HEK293 (cell line): ENCODE measurements around the gene TRIM24.

Source experiments
- CTCF ChIA-PET: fragments of 350-600 bp; formaldehyde crosslinking; extraction: SDS; loops from one replicate; lab custom pipeline; 2021; ENCODE audit warnings: antibody characterized with exemption; lab: Yijun Ruan, JAX
- POLR2A ChIA-PET: fragments of 300-600 bp; formaldehyde crosslinking; extraction: SDS; loops from one replicate; lab custom pipeline; 2020; ENCODE audit warnings: antibody characterized with exemption, inconsistent platforms; lab: Yijun Ruan, JAX
- H3K27ac ChIP-seq: fragments of 200-500 bp; sonication (Bioruptor generic); 2 replicates; pipeline ENCODE4 v1.5.1; 2014; ENCODE audit warnings: low read depth, low read length, control low read depth, inconsistent platforms; ENCODE audit errors: extremely low read depth
- H3K36me3 ChIP-seq, 2 experiments: fragments of 200-500 bp in 1 of 2; sonication (Bioruptor generic) in 1 of 2; 1 replicate in 1 of 2; 2 replicates in 1 of 2; pipeline ENCODE4 v1.5.1; 2014 to 2017; ENCODE audit warnings: inconsistent platforms in 2 of 2, low read length in 2 of 2; ENCODE audit not compliant: control insufficient read depth in 2 of 2, insufficient read depth in 1 of 2
- H3K4me1 ChIP-seq: fragments of 200-500 bp; sonication (Bioruptor generic); 2 replicates; pipeline ENCODE4 v1.5.1; 2014; ENCODE audit warnings: mild to moderate bottlenecking, low read length, inconsistent platforms; ENCODE audit not compliant: control insufficient read depth, insufficient read depth
- H3K4me3 ChIP-seq: 2 replicates; pipeline ENCODE4 v1.5.1; 2011; ENCODE audit warnings: low read depth, mild to moderate bottlenecking, control low read depth, low read length, moderate library complexity
- H3K9me3 ChIP-seq: fragments of 200-500 bp; sonication (Bioruptor generic); 2 replicates; pipeline ENCODE4 v1.5.1; 2014; ENCODE audit warnings: low read depth, low read length, inconsistent platforms; ENCODE audit not compliant: control insufficient read depth, insufficient read depth
- BCL11A ChIP-seq: fragments of 450-650 bp; formaldehyde crosslinking; IDR thresholded peaks from 2 replicates; pipeline ENCODE4 v1.5.1; 2016; ENCODE audit warnings: low read depth, missing biosample characterization, missing genetic modification characterization
- ELK4 ChIP-seq: IDR thresholded peaks from 2 replicates; pipeline ENCODE4 v1.6.1; 2011; ENCODE audit warnings: mild to moderate bottlenecking, low read depth, low read length, borderline replicate concordance
- GLI2 ChIP-seq: fragments of 450-650 bp; formaldehyde crosslinking; IDR thresholded peaks from 2 replicates; pipeline ENCODE4; 2017; ENCODE audit warnings: missing biosample characterization, missing genetic modification characterization, low read depth, borderline replicate concordance
- IKZF3 ChIP-seq: fragments of 450-650 bp; IDR thresholded peaks from 2 replicates; pipeline ENCODE4 v1.5.0; 2018; ENCODE audit warnings: missing biosample characterization, mild to moderate bottlenecking, missing genetic modification characterization, moderate library complexity
- PBX3 ChIP-seq: sonication (generic); formaldehyde crosslinking; IDR thresholded peaks from 2 replicates; pipeline ENCODE4 v1.8.1; 2022; ENCODE audit warnings: mild to moderate bottlenecking, moderate library complexity, missing genetic modification reagents
- SETDB1 ChIP-seq: IDR thresholded peaks from one replicate; pipeline ENCODE4 v1.6.1; 2017; ENCODE audit warnings: mild to moderate bottlenecking, low read length, moderate library complexity, mixed read lengths; ENCODE audit not compliant: insufficient read length
- ZBTB6 ChIP-seq: fragments of 450-650 bp; formaldehyde crosslinking; IDR thresholded peaks from 2 replicates; pipeline ENCODE4 v1.5.1; 2017; ENCODE audit warnings: missing biosample characterization, missing genetic modification characterization
- ZNF10 ChIP-seq: fragments of 450-650 bp; formaldehyde crosslinking; IDR thresholded peaks from 2 replicates; pipeline ENCODE4 v1.5.1; 2017; ENCODE audit warnings: missing biosample characterization, missing genetic modification characterization
- ZNF112 ChIP-seq: fragments of 450-650 bp; formaldehyde crosslinking; IDR thresholded peaks from 2 replicates; pipeline ENCODE4 v1.5.0; 2017; ENCODE audit warnings: missing biosample characterization, missing genetic modification characterization
- ZNF16 ChIP-seq: fragments of 450-650 bp; formaldehyde crosslinking; IDR thresholded peaks from 2 replicates; pipeline ENCODE4 v1.5.1; 2016; ENCODE audit warnings: low read depth, missing biosample characterization, missing genetic modification characterization
- ZNF184 ChIP-seq: fragments of 450-650 bp; IDR thresholded peaks from 2 replicates; pipeline ENCODE4 v1.5.1; 2018; ENCODE audit warnings: missing biosample characterization, mild to moderate bottlenecking, missing genetic modification characterization
- ZNF202 ChIP-seq: fragments of 450-650 bp; formaldehyde crosslinking; IDR thresholded peaks from 2 replicates; pipeline ENCODE4 v1.5.1; 2016; ENCODE audit warnings: missing biosample characterization, missing genetic modification characterization, borderline replicate concordance
- ZNF248 ChIP-seq: fragments of 450-650 bp; formaldehyde crosslinking; IDR thresholded peaks from 2 replicates; pipeline ENCODE4 v1.5.1; 2017; ENCODE audit warnings: missing biosample characterization, missing genetic modification characterization
- ZNF335 ChIP-seq: fragments of 450-650 bp; formaldehyde crosslinking; conservative IDR thresholded peaks from 2 replicates; pipeline ENCODE4 v1.5.1; 2016; ENCODE audit warnings: missing biosample characterization, missing genetic modification characterization
- ZNF366 ChIP-seq: fragments of 450-650 bp; formaldehyde crosslinking; conservative IDR thresholded peaks from 2 replicates; pipeline ENCODE4 v1.5.1; 2016; ENCODE audit warnings: missing biosample characterization, missing genetic modification characterization
- ZNF433 ChIP-seq: fragments of 450-650 bp; formaldehyde crosslinking; IDR thresholded peaks from 2 replicates; pipeline ENCODE4 v1.5.1; 2016; ENCODE audit warnings: missing biosample characterization, missing genetic modification characterization, low read depth
- ZNF501 ChIP-seq: fragments of 450-650 bp; formaldehyde crosslinking; IDR thresholded peaks from 2 replicates; pipeline ENCODE4 v1.5.1; 2016; ENCODE audit warnings: missing biosample characterization, missing genetic modification characterization
- ZNF623 ChIP-seq: fragments of 450-650 bp; formaldehyde crosslinking; IDR thresholded peaks from 2 replicates; pipeline ENCODE4 v1.5.1; 2016; ENCODE audit warnings: missing biosample characterization, missing genetic modification characterization
- ZNF629 ChIP-seq: fragments of 450-650 bp; formaldehyde crosslinking; IDR thresholded peaks from 2 replicates; pipeline ENCODE4 v1.5.1; 2017; ENCODE audit warnings: missing biosample characterization, missing genetic modification characterization
- ZNF670 ChIP-seq: fragments of 450-650 bp; formaldehyde crosslinking; IDR thresholded peaks from 2 replicates; pipeline ENCODE4 v1.5.1; 2016; ENCODE audit warnings: missing biosample characterization, missing genetic modification characterization, low read depth
- ZNF677 ChIP-seq: fragments of 450-650 bp; IDR thresholded peaks from 2 replicates; pipeline ENCODE4 v1.5.0; 2018; ENCODE audit warnings: missing biosample characterization, mild to moderate bottlenecking, missing genetic modification characterization, moderate library complexity
- ZNF747 ChIP-seq: fragments of 450-650 bp; formaldehyde crosslinking; IDR thresholded peaks from 2 replicates; pipeline ENCODE4 v1.5.1; 2016; ENCODE audit warnings: missing biosample characterization, missing genetic modification characterization
- ZNF837 ChIP-seq: fragments of 450-650 bp; formaldehyde crosslinking; IDR thresholded peaks from 2 replicates; pipeline ENCODE4 v1.5.1; 2016; ENCODE audit warnings: missing biosample characterization, missing genetic modification characterization
- ZSCAN30 ChIP-seq: fragments of 450-650 bp; IDR thresholded peaks from 2 replicates; pipeline ENCODE4 v1.5.1; 2018; ENCODE audit warnings: missing biosample characterization, mild to moderate bottlenecking, missing genetic modification characterization, moderate library complexity

TRIM24 gene

GRCh38 chr7:138512885-138513284 is 52.8 kb downstream of the TRIM24 start:
- H3K27ac ChIP-seq, result no peak overlapping the region
- POLR2A ChIA-PET, result interaction anchor here (0.6 kb wide), 1 partner anchor 300 kb away, joined by 3 read pairs; no protein-coding TSS in a partner anchor
- CTCF ChIA-PET, result no interaction called here
- no peaks in the 10 kb centered on the region for H3K4me1 ChIP-seq
- peaks cover 7 to 62% of the 10 kb centered on the region in 2 experiments; a peak in 2 of 3 replicates for H3K36me3 ChIP-seq
- H3K9me3 ChIP-seq, result no peaks in the 10 kb centered on the region
- no peak overlapping the region for H3K4me3 ChIP-seq
- TF ChIP-seq IKZF3 (tag by site-specific recombination) (no peak), SETDB1 (peak; percentile 41), ZNF202 (no peak)

- Histone ChIP-seq H3K36me3 (peaks cover 7 to 59% of the 10 kb centered on the region in 2 experiments; a peak in 2 of 3 replicates), H3K9me3 (no peaks in the 10 kb centered on the region), H3K4me1 (no peaks in the 10 kb centered on the region), H3K4me3 (no peak overlapping the region), H3K27ac (no peak overlapping the region)
- POLR2A ChIA-PET, result no interaction called here
- CTCF ChIA-PET, result no interaction called here
- no peak for TF ChIP-seq ZNF366 (tag by site-specific recombination)
- TF ChIP-seq ZSCAN30 (tag by site-specific recombination), result no peak
- TF ChIP-seq ZNF670 (tag by site-specific recombination), result no peak
- TF ChIP-seq ZNF16 (tag by site-specific recombination), result no peak
- no peak for TF ChIP-seq ZNF433 (tag by site-specific recombination)
- no peak for TF ChIP-seq ZNF747
- no peak for TF ChIP-seq ZBTB6 (tag by site-specific recombination)
- TF ChIP-seq ZNF248 (tag by site-specific recombination), result no peak
- TF ChIP-seq ZNF629 (tag by site-specific recombination), result no peak
- no peak for TF ChIP-seq ZNF112 (tag by site-specific recombination)
- no peak for TF ChIP-seq ZNF335 (tag by site-specific recombination)
- TF ChIP-seq ZNF623, result no peak
- TF ChIP-seq ELK4, result no peak
- TF ChIP-seq ZNF837 (tag by site-specific recombination), result no peak
- TF ChIP-seq ZNF184 (tag by site-specific recombination), result no peak
- no peak for TF ChIP-seq ZNF677
Observed at GRCh38 chr7:138513344-138513871, 53.3 kb downstream of the TRIM24 start.

- POLR2A ChIA-PET, result interaction anchor here (0.7 kb wide), 1 partner anchor 10 kb away, joined by 3 read pairs; no protein-coding TSS in a partner anchor
- H3K4me1 ChIP-seq, result no peaks in the 10 kb centered on the region
- H3K4me3 ChIP-seq, result no peak overlapping the region
- no peaks in the 10 kb centered on the region for H3K9me3 ChIP-seq
- CTCF ChIA-PET, result no interaction called here
- no peak overlapping the region for H3K27ac ChIP-seq
- peaks cover 7 to 61% of the 10 kb centered on the region in 2 experiments; a peak in 2 of 3 replicates for H3K36me3 ChIP-seq
- TF ChIP-seq BCL11A (tag by site-specific recombination), result no peak
- no peak for TF ChIP-seq GLI2 (tag by site-specific recombination)
- TF ChIP-seq ZNF501 (tag by site-specific recombination), result no peak
- TF ChIP-seq ZNF10 (tag by site-specific recombination), result no peak
- no peak for TF ChIP-seq PBX3 (CRISPR knock-in tag)
Observed at GRCh38 chr7:138514044-138514443, 54.0 kb downstream of the TRIM24 start.
